Lower lobe of right lung (tissue), 2 donors: ENCODE measurements around the gene TIRAP. TPM values are rescaled to one million over a fixed set of nuclear protein-coding genes. Genes with fewer than 3 reads are reported as not detected.
A peak's percentile ranks its signal among the peaks of the same experiment; 100 is the strongest.

Experiments used
- ATAC-seq, 2 donors: fragments of 200-7000 bp; cut with Tn5 transposase; one replicate each; pipeline ENCODE4 v1.9.1; 2020 to 2022; ENCODE audit warnings: mild to moderate bottlenecking in 2 of 2, moderate library complexity in 2 of 2
- DNase-seq: peaks from one replicate; pipeline ENCODE4 v3.0.0-alpha.2; 2020
- H3K27ac ChIP-seq: fragments of 200-600 bp; one replicate; pipeline ENCODE4 v1.8.0; 2022
- H3K27me3 ChIP-seq: fragments of 200-600 bp; one replicate; pipeline ENCODE4 v1.8.0; 2022; ENCODE audit warnings: low read depth
- H3K36me3 ChIP-seq: fragments of 200-600 bp; one replicate; pipeline ENCODE4 v1.8.0; 2022; ENCODE audit warnings: mild to moderate bottlenecking
- H3K4me1 ChIP-seq: fragments of 200-600 bp; one replicate; pipeline ENCODE4 v1.8.0; 2022
- H3K4me3 ChIP-seq: fragments of 200-600 bp; one replicate; pipeline ENCODE4 v1.8.0; 2022; ENCODE audit warnings: mild to moderate bottlenecking
- H3K9me3 ChIP-seq: fragments of 200-600 bp; one replicate; pipeline ENCODE4 v1.8.0; 2022
- CTCF ChIP-seq: fragments of 200-600 bp; IDR thresholded peaks from one replicate; pipeline ENCODE4 v1.8.0; 2022; ENCODE audit warnings: antibody characterized with exemption, mild to moderate bottlenecking
- intact Hi-C: fragments of 100-400 bp; cut with DNase I; formaldehyde crosslinking; loops from one replicate; pipeline ENCODE4 v1.11.0; 2022
- total RNA-seq: library from RNA; stranded (reverse); fragmentation: NEBNext Ultra II Directional; extraction: Animal tissue kit (Norgen Biotek cat#: 25700); gene quantifications from one replicate; pipeline ENCODE4 v1.2.1, GENCODE V29; 2021
- donor health status: DM: no; HTN: yes; CAD: no; lungs with severe emphysema.

Gene TIRAP
- total RNA-seq, 1 donor from 2014 or later = 15.2 TPM

- intact Hi-C loops = no loop called here
- no peaks in the 10 kb centered on the region for H3K27me3 ChIP-seq
- no peaks in the 10 kb centered on the region for H3K9me3 ChIP-seq
- DNase-seq = no peak
- H3K4me1 ChIP-seq = peaks cover 25% of the 10 kb centered on the region
- H3K27ac ChIP-seq = peak overlapping the region; percentile 53
- no peak overlapping the region for H3K4me3 ChIP-seq
- no peak for TF ChIP-seq CTCF
- ATAC-seq = peak; percentile 3 to 38
- H3K36me3 ChIP-seq = peaks cover 23% of the 10 kb centered on the region
Observed at GRCh38 chr11:126339073-126339862, 56.4 kb downstream of the TIRAP start.

- peak; percentile 73 to 87 for ATAC-seq
- intact Hi-C loops = no loop called here
- Histone ChIP-seq H3K4me1 (peaks cover 25% of the 10 kb centered on the region), H3K4me3 (no peak overlapping the region), H3K9me3 (no peaks in the 10 kb centered on the region), H3K36me3 (peaks cover 22% of the 10 kb centered on the region), H3K27me3 (no peaks in the 10 kb centered on the region), H3K27ac (peak overlapping the region; percentile 66)
- peak; percentile 86 for DNase-seq
- no peak for TF ChIP-seq CTCF
Observed at GRCh38 chr11:126339863-126340434, 57.1 kb downstream of the TIRAP start.

- peak overlapping the region; percentile 66 for H3K27ac ChIP-seq
- DNase-seq (no peak), ATAC-seq (no peak)
- TF ChIP-seq CTCF = no peak
- peaks cover 32% of the 10 kb centered on the region for H3K4me1 ChIP-seq
- no peak overlapping the region for H3K4me3 ChIP-seq
- peaks cover 27% of the 10 kb centered on the region for H3K36me3 ChIP-seq
- intact Hi-C loops = no loop called here
- H3K27me3 ChIP-seq = no peaks in the 10 kb centered on the region
- no peaks in the 10 kb centered on the region for H3K9me3 ChIP-seq
Observed at GRCh38 chr11:126340960-126341606, 58.2 kb downstream of the TIRAP start.

- Histone ChIP-seq H3K27me3 (no peaks in the 10 kb centered on the region), H3K9me3 (no peaks in the 10 kb centered on the region), H3K4me3 (no peak overlapping the region), H3K4me1 (peaks cover 34% of the 10 kb centered on the region), H3K36me3 (peaks cover 33% of the 10 kb centered on the region), H3K27ac (no peak overlapping the region)
- no peak for DNase-seq
- no peak for TF ChIP-seq CTCF
- no peak for ATAC-seq
- intact Hi-C loops = no loop called here
Observed at GRCh38 chr11:126341760-126342161, 58.9 kb downstream of the TIRAP start.

GRCh38 chr11:126343051-126343450 is 60.2 kb downstream of the TIRAP start:
- H3K36me3 ChIP-seq = peaks cover 34% of the 10 kb centered on the region
- no peak for TF ChIP-seq CTCF
- intact Hi-C loops = no loop called here
- H3K27ac ChIP-seq = no peak overlapping the region
- H3K4me1 ChIP-seq = peaks cover 38% of the 10 kb centered on the region
- no peaks in the 10 kb centered on the region for H3K27me3 ChIP-seq
- no peak for ATAC-seq
- DNase-seq = no peak
- H3K4me3 ChIP-seq = no peak overlapping the region
- no peaks in the 10 kb centered on the region for H3K9me3 ChIP-seq

Other genes starting within 250 kb of the TIRAP start
- gene CDON, start 220.2 kb upstream of the TIRAP start, total RNA-seq = 18.5 TPM
- 25.8 TPM for gene RPUSD4, start 71.4 kb upstream of the TIRAP start, total RNA-seq
- gene FAM118B, start 71.3 kb upstream of the TIRAP start, total RNA-seq = 35.2 TPM
- gene SRPRA, start 14.2 kb upstream of the TIRAP start, total RNA-seq = 108 TPM
- 16.6 TPM for gene FOXRED1, start 13.9 kb upstream of the TIRAP start, total RNA-seq
- gene DCPS, start 21.0 kb downstream of the TIRAP start, total RNA-seq = 14.7 TPM
- 26.2 TPM for gene ST3GAL4, start 72.6 kb downstream of the TIRAP start, total RNA-seq